ENCODE results near the gene PHF3. TPM values are rescaled to one million over a fixed set of nuclear protein-coding genes. Genes with fewer than 3 reads are reported as not detected.
A peak's percentile ranks its signal among the peaks of the same experiment; 100 is the strongest.
"Not testable (repeated sequence)": the region's sequence is repeated elsewhere in the genome, so short reads cannot be mapped to it uniquely, and the experiment has no call there.

PHF3 gene
- total RNA-seq, 1 donor from 2014 or later = 40.7 TPM

- no peak for DNase-seq (ENCODE audit: low read depth in 2 of 2)
Observed at GRCh38 chr6:63709148-63709547, 73.5 kb downstream of the PHF3 start.

GRCh38 chr6:63713332-63713731 lies 77.7 kb downstream of the PHF3 start:
- no peak for DNase-seq (ENCODE audit: low read depth in 2 of 2)

DNA sequence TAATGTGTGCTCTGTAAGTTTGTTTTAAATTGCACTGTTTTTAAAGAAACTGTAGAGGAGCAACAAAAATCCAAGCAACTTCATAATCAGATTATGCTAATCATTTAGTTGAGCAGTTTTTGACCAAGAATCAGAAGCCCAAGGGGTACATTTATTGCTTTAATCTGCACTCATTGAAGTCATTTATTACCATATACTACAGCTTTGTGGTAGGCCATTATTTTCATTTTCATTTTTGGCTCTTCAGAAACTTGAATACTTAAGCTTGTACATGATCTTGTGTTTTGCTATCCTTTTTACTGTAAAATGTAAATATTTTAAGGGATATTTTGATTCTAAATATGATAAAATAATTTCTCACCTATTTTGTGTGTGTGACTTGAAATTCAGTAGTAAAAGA lies 78.5 kb downstream of the PHF3 start:
- no peak for DNase-seq (ENCODE audit: low read depth in 2 of 2)

DNA sequence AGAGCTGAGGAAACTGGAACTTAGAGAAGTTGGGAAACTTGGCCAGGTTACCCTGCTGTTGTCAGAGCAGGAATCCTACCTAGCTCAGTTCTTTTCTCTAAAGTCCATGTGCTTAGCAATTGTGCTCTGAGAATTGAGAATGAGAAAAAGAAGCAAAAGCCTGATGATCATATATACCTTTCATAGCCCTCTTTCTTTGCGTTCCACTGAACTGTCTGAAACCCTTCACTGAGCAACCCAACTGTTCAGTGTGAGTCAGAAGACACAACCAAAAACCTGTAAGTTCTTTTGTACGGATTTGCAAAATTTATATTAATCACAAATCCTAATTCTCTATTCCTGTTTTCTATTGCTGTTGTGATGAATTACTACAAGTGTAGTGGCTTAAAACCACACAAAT lies 80.6 kb downstream of the PHF3 start:
- DNase-seq (ENCODE audit: low read depth in 2 of 2) = no peak

GRCh38 chr6:63721181-63721580 lies 85.6 kb downstream of the PHF3 start:
- no peak for DNase-seq (ENCODE audit: low read depth in 2 of 2)

- DNase-seq (ENCODE audit: low read depth in 2 of 2) = no peak
Observed at GRCh38 chr6:63724721-63725120, 89.1 kb downstream of the PHF3 start.

DNA sequence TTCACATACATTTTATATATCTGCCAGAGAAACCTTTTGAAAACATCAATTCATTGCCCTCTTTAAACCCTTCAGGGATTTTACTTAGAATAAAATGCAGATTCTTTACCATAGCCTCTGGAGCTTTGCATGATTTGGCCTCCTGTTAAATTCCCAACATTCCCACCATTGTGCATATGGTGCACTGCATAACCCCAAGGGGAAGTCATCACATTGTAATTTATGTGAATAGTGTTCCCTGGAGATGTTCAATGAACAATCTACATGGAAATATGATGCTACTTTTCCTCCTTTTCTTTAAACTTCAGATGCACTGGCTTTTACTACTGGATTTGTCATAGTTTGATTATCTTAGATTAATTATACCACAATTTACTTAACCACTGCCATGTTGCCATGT lies 94.7 kb downstream of the PHF3 start:
- no peak for DNase-seq (ENCODE audit: low read depth in 2 of 2)

DNA sequence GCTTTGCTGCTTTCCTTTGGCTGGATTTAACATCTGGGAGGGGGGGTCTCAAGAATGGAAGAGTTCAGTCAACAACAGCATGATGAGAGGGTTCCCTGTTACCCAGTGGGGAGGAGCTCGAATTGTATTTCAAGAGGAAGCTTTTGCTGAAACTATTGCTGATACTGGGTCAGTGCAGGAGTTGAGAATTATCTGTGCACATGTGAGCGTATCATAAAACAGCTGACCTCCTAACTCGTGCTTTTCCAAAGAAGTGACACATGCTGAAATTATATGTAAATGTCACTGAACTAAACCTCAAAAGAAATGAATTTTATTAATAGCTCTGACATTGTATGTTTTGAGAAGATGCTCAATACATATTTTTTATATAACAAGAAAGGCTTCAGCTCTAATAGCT lies 96.3 kb downstream of the PHF3 start:
- DNase-seq (ENCODE audit: low read depth in 2 of 2) = peak in 1 of 2 donors; percentile 29

DNA sequence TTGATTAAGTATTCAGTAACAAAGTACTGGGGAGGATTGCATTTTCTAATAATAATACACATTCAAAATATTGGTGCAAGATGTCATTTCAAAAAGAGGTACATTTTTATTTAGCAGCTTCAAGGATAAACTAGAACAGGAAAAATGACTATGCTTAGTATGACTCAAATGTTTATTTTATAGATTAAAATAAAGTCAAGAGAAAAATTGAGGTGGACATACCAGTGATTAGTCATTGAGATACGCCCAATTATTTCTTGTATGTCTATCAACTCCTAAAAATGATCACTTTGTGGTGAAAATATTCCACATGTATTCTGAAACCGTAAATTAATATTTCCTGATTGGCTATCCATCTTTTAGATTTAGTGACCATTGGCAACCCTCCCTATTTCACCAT lies 96.7 kb downstream of the PHF3 start:
- peak in 1 of 2 donors; percentile 48 for DNase-seq (ENCODE audit: low read depth in 2 of 2)

GRCh38 chr6:63734923-63735322 lies 99.3 kb downstream of the PHF3 start:
- no peak for DNase-seq (ENCODE audit: low read depth in 2 of 2)

GRCh38 chr6:63738190-63738589 lies 102.6 kb downstream of the PHF3 start:
- DNase-seq (ENCODE audit: low read depth in 2 of 2) = not testable (repeated sequence)

GRCh38 chr6:63739094-63739687 lies 103.6 kb downstream of the PHF3 start:
- DNase-seq (ENCODE audit: low read depth in 2 of 2) = no peak

DNA sequence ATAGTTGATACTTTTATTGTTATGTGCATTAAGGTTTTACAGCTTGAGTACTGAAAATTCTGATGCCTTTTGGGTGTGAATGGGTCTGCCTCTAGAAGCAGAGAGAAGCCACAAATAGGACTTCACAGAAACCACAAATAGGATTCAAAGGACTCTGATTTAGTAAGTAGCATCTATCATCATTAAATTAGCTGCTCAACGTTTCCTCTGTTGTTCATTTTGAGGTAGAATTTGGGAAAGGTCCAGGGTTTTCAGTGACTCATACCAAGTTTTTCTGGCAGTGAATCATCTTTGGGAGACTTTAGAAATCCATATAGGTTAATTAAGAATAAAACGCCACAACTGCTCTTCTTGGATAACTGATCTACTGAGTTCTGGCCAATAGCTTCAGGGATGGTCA lies 105.1 kb downstream of the PHF3 start:
- DNase-seq (ENCODE audit: low read depth in 2 of 2) = peak; percentile 46 to 87

DNA sequence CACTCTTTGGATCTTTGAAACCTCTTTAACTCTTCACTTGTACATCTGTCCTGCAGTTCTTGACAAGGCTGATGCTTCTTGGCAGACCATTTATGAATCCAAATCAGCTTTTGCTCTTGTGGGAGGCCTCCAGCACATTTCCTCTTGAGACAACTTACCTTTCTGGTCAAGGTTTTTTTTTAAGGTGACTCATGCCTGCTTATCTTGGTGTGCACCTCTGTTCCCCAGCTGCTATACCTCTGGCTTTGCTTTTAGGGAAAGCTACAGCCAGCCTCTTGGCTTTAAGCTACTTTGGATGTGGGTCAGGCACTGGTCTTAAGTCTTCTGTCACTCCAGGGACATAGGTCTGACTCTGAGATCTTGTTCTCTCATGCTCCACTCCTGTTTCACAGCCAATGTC lies 106.5 kb downstream of the PHF3 start:
- DNase-seq (ENCODE audit: low read depth in 2 of 2) = no peak

- no peak for DNase-seq (ENCODE audit: low read depth in 2 of 2)
Observed at GRCh38 chr6:63743691-63744090, 108.1 kb downstream of the PHF3 start.

- no peak for DNase-seq (ENCODE audit: low read depth in 2 of 2)
Observed at GRCh38 chr6:63744810-63745209, 109.2 kb downstream of the PHF3 start.

GRCh38 chr6:63745784-63746183 lies 110.2 kb downstream of the PHF3 start:
- DNase-seq (ENCODE audit: low read depth in 2 of 2) = no peak

GRCh38 chr6:63750400-63750799 lies 114.8 kb downstream of the PHF3 start:
- DNase-seq (ENCODE audit: low read depth in 2 of 2) = no peak

- DNase-seq (ENCODE audit: low read depth in 2 of 2) = not testable (repeated sequence)
Observed at GRCh38 chr6:63757275-63757674, 121.7 kb downstream of the PHF3 start.

DNA sequence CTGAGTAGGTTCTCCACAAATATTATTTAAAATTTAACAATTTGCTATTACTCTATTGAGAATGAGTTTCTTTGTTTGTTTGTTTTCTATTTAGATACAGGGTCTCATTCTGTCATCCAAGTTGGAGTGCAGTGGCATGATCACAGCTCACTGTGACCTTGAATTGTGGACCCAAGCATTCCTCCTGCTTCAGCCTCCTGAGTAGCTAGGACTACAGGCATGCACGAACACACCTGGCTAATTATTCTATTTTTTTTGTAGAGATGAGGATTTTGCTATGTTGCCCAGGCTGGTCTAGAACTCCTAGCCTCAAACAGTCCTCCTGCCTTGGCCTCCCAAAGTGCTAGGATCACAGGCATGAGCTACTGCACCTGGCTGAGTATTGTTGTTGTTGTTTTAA lies 122.2 kb downstream of the PHF3 start:
- no peak for DNase-seq (ENCODE audit: low read depth in 2 of 2)

GRCh38 chr6:63759605-63760105 lies 124.1 kb downstream of the PHF3 start:
- no peak for DNase-seq (ENCODE audit: low read depth in 2 of 2)

DNA sequence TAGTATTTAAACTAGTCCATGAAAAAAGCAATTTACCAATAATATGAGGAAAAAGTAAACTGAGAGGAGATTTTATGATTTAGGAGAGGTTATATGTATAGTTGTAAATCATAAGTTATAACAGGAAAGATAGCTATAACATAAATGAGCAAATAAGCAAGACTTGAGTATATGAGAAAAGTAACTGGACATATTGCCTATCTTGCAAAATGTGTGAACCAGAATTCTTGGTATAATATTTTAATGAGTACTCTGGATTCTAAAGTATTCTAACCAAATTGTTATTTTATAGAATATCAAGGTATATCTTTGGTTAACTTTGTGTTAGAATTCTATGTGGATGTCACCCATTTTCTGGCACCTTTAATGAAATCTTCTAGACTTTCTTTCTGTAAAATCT lies 124.6 kb downstream of the PHF3 start:
- DNase-seq (ENCODE audit: low read depth in 2 of 2) = no peak

DNA sequence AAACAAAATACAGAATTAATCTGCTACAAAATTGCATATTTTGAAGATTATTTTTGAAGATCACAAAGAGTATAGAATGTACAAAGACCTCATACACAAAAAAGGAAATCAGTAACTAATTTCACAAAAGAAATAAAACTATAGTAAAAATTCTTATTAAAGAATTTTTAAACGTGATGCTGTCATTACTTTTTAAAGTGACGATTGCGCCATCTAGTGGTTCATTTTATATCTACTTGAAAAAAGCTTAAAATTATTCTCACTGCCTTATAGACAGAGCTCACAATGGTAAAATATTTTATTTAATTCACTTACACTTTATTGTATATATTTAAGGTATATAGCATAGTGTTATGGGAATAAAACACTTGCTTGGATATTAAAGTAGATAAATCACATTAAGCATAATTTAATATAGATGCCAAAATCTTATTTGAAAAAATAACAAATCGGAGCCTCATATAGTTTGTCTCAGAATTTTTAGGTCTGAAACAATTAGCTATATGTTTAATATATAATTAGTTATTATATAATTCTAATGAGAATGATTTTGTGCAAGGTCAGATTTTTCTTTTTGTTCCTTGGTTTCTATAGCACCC lies 128.8 kb downstream of the PHF3 start:
- DNase-seq (ENCODE audit: low read depth in 2 of 2) = peak; percentile 57 to 68

Measured in lung microvascular endothelial cell (primary cell).